Body of pancreas (tissue), 4 donors: ENCODE results near the gene CLPX.

Experiments used
- POLR2A ChIP-seq, 3 donors: fragments of 450-650 bp; IDR thresholded peaks; one replicate each; pipeline ENCODE4 v1.6.1; 2016; ENCODE audit warnings: antibody characterized with exemption in 3 of 3, mild to moderate bottlenecking in 2 of 3
- TF ChIP-seq, protein P1 (sequence below), 7 experiments: fragments of 450-650 bp in 4 of 7; fragments of 200-600 bp in 3 of 7; sonication (generic) in 3 of 7; IDR thresholded peaks; one replicate each; pipeline ENCODE4 v1.5.1; 2016 to 2019; ENCODE audit warnings: antibody characterized with exemption in 7 of 7

DNA sequence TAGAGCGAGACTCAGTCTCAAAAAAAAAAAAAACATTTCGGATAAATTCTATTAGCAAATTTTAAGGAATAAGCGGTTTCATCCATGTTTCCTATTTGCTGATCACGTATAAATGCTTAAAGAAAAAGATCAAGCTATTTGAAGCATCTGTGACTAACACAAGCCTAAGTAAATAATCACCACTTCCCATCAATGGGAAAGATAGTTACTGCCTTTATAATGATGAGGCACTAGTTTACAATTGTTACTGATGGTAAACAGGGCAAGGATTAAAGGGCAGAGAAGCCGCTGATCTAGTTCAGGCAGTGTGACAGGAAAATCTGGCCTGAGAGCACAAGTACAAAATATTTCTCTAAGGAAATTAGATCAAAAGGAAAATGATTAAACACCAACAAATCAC is 13.7 kb downstream of the CLPX start:
- TF ChIP-seq, protein P1, sequence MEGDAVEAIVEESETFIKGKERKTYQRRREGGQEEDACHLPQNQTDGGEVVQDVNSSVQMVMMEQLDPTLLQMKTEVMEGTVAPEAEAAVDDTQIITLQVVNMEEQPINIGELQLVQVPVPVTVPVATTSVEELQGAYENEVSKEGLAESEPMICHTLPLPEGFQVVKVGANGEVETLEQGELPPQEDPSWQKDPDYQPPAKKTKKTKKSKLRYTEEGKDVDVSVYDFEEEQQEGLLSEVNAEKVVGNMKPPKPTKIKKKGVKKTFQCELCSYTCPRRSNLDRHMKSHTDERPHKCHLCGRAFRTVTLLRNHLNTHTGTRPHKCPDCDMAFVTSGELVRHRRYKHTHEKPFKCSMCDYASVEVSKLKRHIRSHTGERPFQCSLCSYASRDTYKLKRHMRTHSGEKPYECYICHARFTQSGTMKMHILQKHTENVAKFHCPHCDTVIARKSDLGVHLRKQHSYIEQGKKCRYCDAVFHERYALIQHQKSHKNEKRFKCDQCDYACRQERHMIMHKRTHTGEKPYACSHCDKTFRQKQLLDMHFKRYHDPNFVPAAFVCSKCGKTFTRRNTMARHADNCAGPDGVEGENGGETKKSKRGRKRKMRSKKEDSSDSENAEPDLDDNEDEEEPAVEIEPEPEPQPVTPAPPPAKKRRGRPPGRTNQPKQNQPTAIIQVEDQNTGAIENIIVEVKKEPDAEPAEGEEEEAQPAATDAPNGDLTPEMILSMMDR (IDR thresholded peaks at IDR 0.05) = no peak
- no peak for TF ChIP-seq POLR2A (IDR thresholded peaks at IDR 0.05)
